T-helper 17 cell (primary cell): Measurements from ENCODE around the gene OR10D3. TPM values are rescaled to one million over a fixed set of nuclear protein-coding genes. Genes with fewer than 3 reads are reported as not detected.

ENCODE experiments used
- ATAC-seq: fragments of 150-1000 bp; cut with Tn5 transposase; 2 replicates; pipeline ENCODE4 v1.10.0; 2021; ENCODE audit warnings: mild to moderate bottlenecking, moderate library complexity
- DNase-seq, 3 donors: peaks; one replicate each; pipeline versions ENCODE4 v3.0.0 to v3.0.0-alpha.2; 2020 to 2021
- H3K9me3 ChIP-seq: one replicate; pipeline ENCODE4 v1.7.0; 2013; ENCODE audit warnings: low read length, mild to moderate bottlenecking; ENCODE audit not compliant: control insufficient read depth, poor library complexity, severe bottlenecking
- H3K27ac Mint-ChIP-seq: one replicate; pipeline ENCODE4 v1.8.0; 2022; ENCODE audit warnings: mild to moderate bottlenecking, moderate library complexity, mixed read lengths
- H3K27me3 Mint-ChIP-seq: one replicate; pipeline ENCODE4 v1.8.0; 2022; ENCODE audit warnings: mixed read lengths
- H3K36me3 Mint-ChIP-seq: one replicate; pipeline ENCODE4 v1.8.0; 2022; ENCODE audit warnings: low read depth, mixed read lengths
- H3K4me1 Mint-ChIP-seq: one replicate; pipeline ENCODE4 v1.8.0; 2022; ENCODE audit warnings: mild to moderate bottlenecking, mixed read lengths
- H3K4me3 Mint-ChIP-seq: one replicate; pipeline ENCODE4 v1.8.0; 2022; ENCODE audit warnings: mild to moderate bottlenecking, moderate library complexity, mixed read lengths
- total RNA-seq, 4 donors: library from RNA in 2 of 4; stranded (reverse) in 2 of 4; gene quantifications; one replicate each; pipeline ENCODE4 v1.2.3 and lab custom pipeline; 2022 to 2026

OR10D3 gene
- total RNA-seq, 2 donors from 2014 or later, result not detected

GRCh38 chr11:124172599-124172998 lies 10.5 kb upstream of the OR10D3 start:
- no peaks in the 10 kb centered on the region for H3K36me3 Mint-ChIP-seq
- ATAC-seq, result no peak
- no peak for DNase-seq
- H3K27ac Mint-ChIP-seq, result no peak overlapping the region
- no peaks in the 10 kb centered on the region for H3K9me3 ChIP-seq
- H3K4me1 Mint-ChIP-seq, result no peaks in the 10 kb centered on the region
- H3K4me3 Mint-ChIP-seq, result no peak overlapping the region
- peaks cover 16% of the 10 kb centered on the region for H3K27me3 Mint-ChIP-seq

DNA sequence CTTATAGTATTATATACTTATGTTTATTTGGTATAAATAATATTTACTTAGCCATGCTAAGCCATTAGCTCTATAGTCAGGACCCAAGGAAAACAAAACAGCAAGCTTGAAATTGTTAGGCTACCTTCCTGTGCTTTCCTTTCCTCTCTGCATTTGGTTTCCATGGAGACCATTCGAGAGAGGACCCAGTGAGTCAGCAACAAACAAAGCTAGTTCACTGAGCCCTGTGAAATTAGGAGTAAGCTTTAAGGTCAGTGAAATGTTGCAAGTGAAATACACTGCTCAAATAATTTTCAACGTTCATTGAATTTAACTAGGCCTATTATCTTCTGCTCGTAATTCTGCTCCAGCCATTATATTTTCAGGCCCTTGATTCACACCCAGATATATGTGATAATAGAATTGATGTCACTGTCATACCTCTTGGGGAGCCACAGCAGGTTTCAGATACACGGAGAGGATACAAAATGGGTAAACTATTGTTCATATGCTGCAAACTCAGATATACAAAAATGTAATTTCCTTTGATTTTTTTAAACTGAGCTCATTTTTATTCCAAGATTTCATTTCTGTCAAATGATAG lies 9.1 kb upstream of the OR10D3 start:
- ATAC-seq (no peak), DNase-seq (no peak)
- peaks cover 10% of the 10 kb centered on the region for H3K27me3 Mint-ChIP-seq
- no peaks in the 10 kb centered on the region for H3K4me1 Mint-ChIP-seq
- H3K27ac Mint-ChIP-seq, result no peak overlapping the region
- no peaks in the 10 kb centered on the region for H3K9me3 ChIP-seq
- no peaks in the 10 kb centered on the region for H3K36me3 Mint-ChIP-seq
- no peak overlapping the region for H3K4me3 Mint-ChIP-seq

- Mint-ChIP-seq H3K4me3 (no peak overlapping the region), H3K4me1 (no peaks in the 10 kb centered on the region), H3K27ac (no peak overlapping the region), H3K27me3 (peaks cover 7% of the 10 kb centered on the region), H3K36me3 (no peaks in the 10 kb centered on the region)
- ATAC-seq (peak; percentile 32), DNase-seq (no peak)
- no peaks in the 10 kb centered on the region for H3K9me3 ChIP-seq
Measured at GRCh38 chr11:124176925-124177715, 6.0 kb upstream of the OR10D3 start.

DNA sequence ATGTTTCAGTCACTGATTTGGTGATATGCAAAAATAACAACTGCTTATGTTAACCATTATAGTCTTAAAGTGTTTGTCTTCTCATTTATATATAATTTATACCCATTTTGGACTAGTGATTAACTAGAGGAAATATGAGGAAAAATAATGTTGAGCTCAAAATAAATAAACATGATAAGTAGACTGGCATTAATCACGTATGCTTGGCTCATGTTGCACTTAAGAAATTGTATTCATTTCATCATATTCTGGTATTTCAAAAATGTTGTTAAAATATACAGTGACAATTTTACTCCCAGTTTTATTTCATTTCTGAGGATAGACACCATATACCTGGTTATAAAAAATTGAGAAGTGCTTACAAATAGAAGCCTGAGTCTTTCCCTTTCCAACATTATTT lies 3.8 kb upstream of the OR10D3 start:
- Mint-ChIP-seq H3K4me3 (no peak overlapping the region), H3K27ac (no peak overlapping the region), H3K36me3 (no peaks in the 10 kb centered on the region), H3K4me1 (no peaks in the 10 kb centered on the region), H3K27me3 (peaks cover 14% of the 10 kb centered on the region)
- H3K9me3 ChIP-seq, result no peaks in the 10 kb centered on the region
- DNase-seq (no peak), ATAC-seq (no peak)

GRCh38 chr11:124190298-124191139 lies 7.4 kb downstream of the OR10D3 start:
- DNase-seq (no peak), ATAC-seq (no peak)
- Mint-ChIP-seq H3K27ac (no peak overlapping the region), H3K4me3 (no peak overlapping the region), H3K4me1 (no peaks in the 10 kb centered on the region), H3K27me3 (peaks cover 57% of the 10 kb centered on the region), H3K36me3 (no peaks in the 10 kb centered on the region)
- H3K9me3 ChIP-seq, result no peaks in the 10 kb centered on the region

DNA sequence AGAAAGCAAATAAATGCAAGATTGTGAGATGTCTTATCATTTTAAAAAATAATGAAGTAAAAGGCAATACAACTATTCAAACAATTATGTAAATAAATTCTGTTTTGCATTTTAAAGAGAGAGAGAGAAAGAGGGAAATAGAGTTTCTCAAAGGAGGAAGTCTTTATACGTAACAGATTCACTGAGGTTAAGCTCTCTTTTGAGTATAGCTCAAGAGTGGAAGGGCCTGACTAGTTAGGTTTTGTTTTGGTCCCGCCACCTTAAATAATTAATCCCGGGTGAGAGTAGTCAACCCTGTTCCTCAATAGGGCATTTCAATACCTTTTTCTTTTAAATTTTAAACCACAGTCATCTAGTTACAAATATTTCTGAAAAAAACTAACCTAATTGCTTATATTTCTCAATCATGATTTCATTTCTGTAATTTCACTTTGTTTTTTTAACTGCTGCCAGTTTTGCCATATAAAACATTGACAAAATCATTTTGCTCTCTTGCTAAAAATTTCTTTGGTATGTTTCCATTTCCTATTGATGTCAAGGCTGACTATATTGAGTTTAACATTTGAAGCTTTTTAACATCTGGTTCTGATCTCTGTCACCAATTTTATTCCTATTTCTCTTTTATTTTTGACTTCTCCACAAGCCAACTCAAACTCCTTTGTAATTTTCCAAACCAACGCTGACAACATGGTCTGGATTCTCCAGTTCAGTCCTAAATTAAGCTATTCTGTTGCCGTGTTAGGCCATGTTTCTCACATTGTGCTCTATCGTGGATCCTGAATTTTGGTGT lies 10.3 kb downstream of the OR10D3 start:
- H3K9me3 ChIP-seq, result no peaks in the 10 kb centered on the region
- H3K27me3 Mint-ChIP-seq, result peaks cover 58% of the 10 kb centered on the region
- H3K27ac Mint-ChIP-seq, result no peak overlapping the region
- ATAC-seq, result no peak
- peaks cover 2% of the 10 kb centered on the region for H3K36me3 Mint-ChIP-seq
- no peak for DNase-seq
- no peaks in the 10 kb centered on the region for H3K4me1 Mint-ChIP-seq
- H3K4me3 Mint-ChIP-seq, result no peak overlapping the region

- peaks cover 2% of the 10 kb centered on the region for H3K36me3 Mint-ChIP-seq
- H3K9me3 ChIP-seq, result no peaks in the 10 kb centered on the region
- H3K4me1 Mint-ChIP-seq, result no peaks in the 10 kb centered on the region
- peaks cover 55% of the 10 kb centered on the region for H3K27me3 Mint-ChIP-seq
- no peak for ATAC-seq
- no peak overlapping the region for H3K27ac Mint-ChIP-seq
- no peak for DNase-seq
- no peak overlapping the region for H3K4me3 Mint-ChIP-seq
Measured at GRCh38 chr11:124194293-124195188, 11.4 kb downstream of the OR10D3 start.

DNA sequence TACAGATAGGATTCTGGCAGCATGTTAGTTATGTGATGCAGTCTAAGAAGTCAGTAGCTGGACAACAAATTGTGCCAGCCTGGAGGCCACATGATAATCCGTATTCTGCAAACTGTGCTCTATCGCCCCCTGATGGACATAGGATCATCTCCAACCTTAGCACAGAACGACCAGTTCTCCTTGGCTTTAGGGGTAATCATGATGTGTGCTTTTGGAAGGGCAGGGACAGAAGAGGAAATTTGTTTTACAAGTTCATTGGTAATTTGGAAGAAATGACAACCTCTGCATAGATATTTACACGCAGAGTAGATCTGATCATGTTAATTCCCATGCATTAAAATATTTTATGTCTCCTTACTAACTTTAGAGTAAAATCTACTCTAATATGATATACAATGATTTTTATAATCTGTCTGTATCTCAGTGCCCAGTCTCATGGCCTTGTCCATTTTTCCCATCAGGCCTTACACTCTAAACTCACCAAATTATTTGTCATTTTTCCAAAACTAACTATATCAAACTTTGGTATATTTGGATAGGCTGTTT lies 12.1 kb downstream of the OR10D3 start:
- Mint-ChIP-seq H3K4me1 (no peaks in the 10 kb centered on the region), H3K27ac (no peak overlapping the region), H3K36me3 (peaks cover 4% of the 10 kb centered on the region), H3K27me3 (peaks cover 55% of the 10 kb centered on the region), H3K4me3 (no peak overlapping the region)
- DNase-seq (peak in 1 of 3 donors; percentile 15), ATAC-seq (peak; percentile 59)
- H3K9me3 ChIP-seq, result no peaks in the 10 kb centered on the region

DNA sequence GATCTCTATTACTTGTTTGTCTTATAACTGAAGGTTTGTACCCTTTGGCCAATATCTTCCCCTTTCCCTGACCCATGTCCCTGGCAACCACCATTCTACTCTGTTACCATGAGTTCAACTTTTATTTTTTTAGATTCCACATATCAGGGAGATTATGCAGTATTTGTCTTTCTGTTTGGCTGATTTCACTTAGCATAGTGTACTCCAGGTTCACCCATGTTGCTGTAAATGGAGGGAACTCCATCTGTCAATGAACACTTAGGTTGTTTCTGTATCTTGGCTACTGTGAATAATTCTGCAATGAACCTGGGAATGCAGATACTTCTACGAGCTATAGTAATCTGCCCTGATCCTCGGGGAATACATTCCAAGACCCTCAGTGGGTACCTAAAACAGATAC lies 14.9 kb downstream of the OR10D3 start:
- no peak overlapping the region for H3K27ac Mint-ChIP-seq
- no peaks in the 10 kb centered on the region for H3K4me1 Mint-ChIP-seq
- H3K9me3 ChIP-seq, result no peaks in the 10 kb centered on the region
- peaks cover 4% of the 10 kb centered on the region for H3K36me3 Mint-ChIP-seq
- DNase-seq, result no peak
- ATAC-seq, result no peak
- H3K4me3 Mint-ChIP-seq, result no peak overlapping the region
- H3K27me3 Mint-ChIP-seq, result peaks cover 44% of the 10 kb centered on the region

DNA sequence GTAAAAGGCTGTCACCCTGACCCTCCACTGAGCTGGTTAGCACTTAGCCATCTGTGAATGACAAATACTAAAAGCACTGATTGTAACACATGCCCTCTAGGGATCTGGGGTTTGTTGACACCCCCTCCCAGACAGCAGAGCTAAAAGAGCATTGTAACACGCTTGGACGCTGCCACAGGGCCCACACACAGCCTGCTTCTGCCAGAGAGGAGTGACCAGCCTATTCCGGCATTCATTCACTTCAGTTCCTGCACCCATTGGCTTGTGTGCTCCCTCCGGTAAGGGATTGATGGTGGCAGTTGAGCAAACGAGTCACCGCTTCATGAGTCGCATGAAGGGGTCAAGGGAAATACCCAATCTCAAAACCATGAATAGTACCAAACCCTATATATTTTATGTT lies 15.8 kb downstream of the OR10D3 start:
- H3K27me3 Mint-ChIP-seq, result peaks cover 42% of the 10 kb centered on the region

DNA sequence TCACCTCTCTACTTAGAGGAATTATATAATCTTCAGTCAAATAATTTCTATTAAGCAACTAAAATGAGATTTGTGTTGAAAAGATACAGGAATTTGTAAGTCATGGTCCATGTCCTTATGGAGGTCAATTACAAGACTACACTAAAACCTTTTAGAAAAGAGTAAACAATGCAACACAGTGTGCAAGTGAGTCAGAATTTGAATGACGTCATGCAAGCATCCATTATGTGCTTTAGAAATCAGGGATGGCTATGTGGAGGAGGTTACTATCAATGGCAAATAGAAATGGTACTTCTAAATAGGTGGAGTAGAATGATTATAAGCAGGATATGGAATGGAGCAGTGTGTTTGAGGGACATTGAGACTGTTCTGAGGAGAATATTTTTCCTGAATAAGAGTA lies 16.6 kb downstream of the OR10D3 start:
- H3K36me3 Mint-ChIP-seq, result peaks cover 4% of the 10 kb centered on the region
- H3K4me3 Mint-ChIP-seq, result no peak overlapping the region
- H3K27me3 Mint-ChIP-seq, result peaks cover 40% of the 10 kb centered on the region
- DNase-seq (no peak), ATAC-seq (no peak)
- no peaks in the 10 kb centered on the region for H3K4me1 Mint-ChIP-seq
- no peak overlapping the region for H3K27ac Mint-ChIP-seq
- H3K9me3 ChIP-seq, result no peaks in the 10 kb centered on the region

More for the DNA sequence above, 15.8 kb downstream of the OR10D3 start:
- Mint-ChIP-seq H3K4me3 (no peak overlapping the region), H3K36me3 (peaks cover 4% of the 10 kb centered on the region), H3K27ac (no peak overlapping the region), H3K4me1 (no peaks in the 10 kb centered on the region)
- no peak for DNase-seq
- no peaks in the 10 kb centered on the region for H3K9me3 ChIP-seq
- ATAC-seq, result no peak

GRCh38 chr11:124200671-124201070 lies 17.5 kb downstream of the OR10D3 start:
- Mint-ChIP-seq H3K4me3 (no peak overlapping the region), H3K4me1 (no peaks in the 10 kb centered on the region), H3K36me3 (peaks cover 4% of the 10 kb centered on the region), H3K27me3 (peaks cover 40% of the 10 kb centered on the region), H3K27ac (no peak overlapping the region)
- DNase-seq, result no peak
- no peak for ATAC-seq
- no peaks in the 10 kb centered on the region for H3K9me3 ChIP-seq
